Measurements from ENCODE around the gene FGD3.

DNA sequence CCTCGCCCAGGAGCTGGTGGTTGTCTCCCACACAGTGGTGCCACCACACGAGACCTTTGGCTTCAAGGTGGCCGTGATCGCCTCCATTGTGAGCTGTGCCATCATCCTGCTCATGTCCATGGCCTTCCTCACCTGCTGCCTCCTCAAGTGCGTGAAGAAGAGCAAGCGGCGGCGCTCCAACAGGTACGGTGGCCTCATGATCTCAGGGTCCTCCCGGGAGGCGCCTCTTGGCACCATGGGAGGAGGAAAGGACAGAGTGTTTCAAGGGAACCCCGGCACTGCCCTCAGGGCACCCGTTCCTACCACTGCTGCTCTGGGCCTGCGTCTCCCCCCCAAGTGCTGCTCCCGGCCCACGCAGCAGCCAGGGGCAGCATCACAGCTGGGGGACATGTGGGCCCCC, 130.5 kb downstream of the FGD3 start:
- TF ChIP-seq, protein P1, sequence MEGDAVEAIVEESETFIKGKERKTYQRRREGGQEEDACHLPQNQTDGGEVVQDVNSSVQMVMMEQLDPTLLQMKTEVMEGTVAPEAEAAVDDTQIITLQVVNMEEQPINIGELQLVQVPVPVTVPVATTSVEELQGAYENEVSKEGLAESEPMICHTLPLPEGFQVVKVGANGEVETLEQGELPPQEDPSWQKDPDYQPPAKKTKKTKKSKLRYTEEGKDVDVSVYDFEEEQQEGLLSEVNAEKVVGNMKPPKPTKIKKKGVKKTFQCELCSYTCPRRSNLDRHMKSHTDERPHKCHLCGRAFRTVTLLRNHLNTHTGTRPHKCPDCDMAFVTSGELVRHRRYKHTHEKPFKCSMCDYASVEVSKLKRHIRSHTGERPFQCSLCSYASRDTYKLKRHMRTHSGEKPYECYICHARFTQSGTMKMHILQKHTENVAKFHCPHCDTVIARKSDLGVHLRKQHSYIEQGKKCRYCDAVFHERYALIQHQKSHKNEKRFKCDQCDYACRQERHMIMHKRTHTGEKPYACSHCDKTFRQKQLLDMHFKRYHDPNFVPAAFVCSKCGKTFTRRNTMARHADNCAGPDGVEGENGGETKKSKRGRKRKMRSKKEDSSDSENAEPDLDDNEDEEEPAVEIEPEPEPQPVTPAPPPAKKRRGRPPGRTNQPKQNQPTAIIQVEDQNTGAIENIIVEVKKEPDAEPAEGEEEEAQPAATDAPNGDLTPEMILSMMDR (IDR thresholded peaks at IDR 0.05), result no peak
- TF ChIP-seq POLR2A (IDR thresholded peaks at IDR 0.05), result no peak

Measured in vagina (tissue), 2 donors.